DND-41 (cell line): ENCODE results near the gene SRC.

ENCODE experiments used
- EZH2 ChIP-seq: IDR thresholded peaks from 3 replicates; pipeline ENCODE4 v1.6.1; 2012; ENCODE audit warnings: borderline replicate concordance, low read depth, mild to moderate bottlenecking, moderate library complexity, low read length, inconsistent platforms; ENCODE audit not compliant: severe bottlenecking
- TF ChIP-seq, protein P1 (sequence below): IDR thresholded peaks from 2 replicates; pipeline ENCODE4 v1.5.1; 2012; ENCODE audit warnings: borderline replicate concordance, low read length, moderate library complexity, mild to moderate bottlenecking; ENCODE audit not compliant: poor library complexity, severe bottlenecking; ENCODE audit errors: extremely low read depth

- TF ChIP-seq, protein P1, sequence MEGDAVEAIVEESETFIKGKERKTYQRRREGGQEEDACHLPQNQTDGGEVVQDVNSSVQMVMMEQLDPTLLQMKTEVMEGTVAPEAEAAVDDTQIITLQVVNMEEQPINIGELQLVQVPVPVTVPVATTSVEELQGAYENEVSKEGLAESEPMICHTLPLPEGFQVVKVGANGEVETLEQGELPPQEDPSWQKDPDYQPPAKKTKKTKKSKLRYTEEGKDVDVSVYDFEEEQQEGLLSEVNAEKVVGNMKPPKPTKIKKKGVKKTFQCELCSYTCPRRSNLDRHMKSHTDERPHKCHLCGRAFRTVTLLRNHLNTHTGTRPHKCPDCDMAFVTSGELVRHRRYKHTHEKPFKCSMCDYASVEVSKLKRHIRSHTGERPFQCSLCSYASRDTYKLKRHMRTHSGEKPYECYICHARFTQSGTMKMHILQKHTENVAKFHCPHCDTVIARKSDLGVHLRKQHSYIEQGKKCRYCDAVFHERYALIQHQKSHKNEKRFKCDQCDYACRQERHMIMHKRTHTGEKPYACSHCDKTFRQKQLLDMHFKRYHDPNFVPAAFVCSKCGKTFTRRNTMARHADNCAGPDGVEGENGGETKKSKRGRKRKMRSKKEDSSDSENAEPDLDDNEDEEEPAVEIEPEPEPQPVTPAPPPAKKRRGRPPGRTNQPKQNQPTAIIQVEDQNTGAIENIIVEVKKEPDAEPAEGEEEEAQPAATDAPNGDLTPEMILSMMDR: no peak
- no peak for TF ChIP-seq EZH2
Observed at GRCh38 chr20:37426106-37426505, 80.2 kb downstream of the SRC start.
